Activated naive CD4-positive, alpha-beta T cell treated with anti-CD3 and anti-CD28 coated beads, Interleukin-2, amount 50 U/mL, for 16 hours (primary cell): ENCODE results near the gene YAF2.

Source experiments
- DNase-seq: peaks from one replicate; pipeline ENCODE4 v3.0.0-alpha.2; 2020

The YAF2 gene

GRCh38 chr12:42238240-42239140, at the start of gene YAF2:
TSS of gene YAF2 (minus strand) at chr12:42238248. CDS start at chr12:42238180, 68 bp downstream.
- DNase-seq: peak; percentile 90

- DNase-seq: no peak
These were observed 48.7 kb upstream of the YAF2 start for GRCh38 chr12:42286741-42287140.

- DNase-seq: no peak
These were observed 47.4 kb upstream of the YAF2 start for GRCh38 chr12:42285431-42285830.

GRCh38 chr12:42284876-42285275, 46.8 kb upstream of the YAF2 start:
- no peak for DNase-seq

- DNase-seq: no peak
These were observed 46.1 kb upstream of the YAF2 start for GRCh38 chr12:42284157-42284556.

GRCh38 chr12:42283739-42284138, 45.7 kb upstream of the YAF2 start:
- no peak for DNase-seq

GRCh38 chr12:42282294-42282693, 44.2 kb upstream of the YAF2 start:
- DNase-seq: no peak

GRCh38 chr12:42281844-42282243, 43.8 kb upstream of the YAF2 start:
- no peak for DNase-seq

GRCh38 chr12:42281278-42281677, 43.2 kb upstream of the YAF2 start:
- no peak for DNase-seq

- DNase-seq: no peak
These were observed 40.1 kb upstream of the YAF2 start for GRCh38 chr12:42278128-42278510.

- DNase-seq: no peak
These were observed 39.5 kb upstream of the YAF2 start for GRCh38 chr12:42277396-42278127.

GRCh38 chr12:42275499-42275898, 37.5 kb upstream of the YAF2 start:
- no peak for DNase-seq

GRCh38 chr12:42273706-42274105, 35.7 kb upstream of the YAF2 start:
- no peak for DNase-seq

- DNase-seq: no peak
These were observed 32.5 kb upstream of the YAF2 start for GRCh38 chr12:42270596-42270995.

- DNase-seq: no peak
These were observed 29.6 kb upstream of the YAF2 start for GRCh38 chr12:42267413-42268190.

- no peak for DNase-seq
These were observed 28.7 kb upstream of the YAF2 start for GRCh38 chr12:42266579-42267230.

GRCh38 chr12:42262271-42262670, 24.2 kb upstream of the YAF2 start:
- no peak for DNase-seq

- no peak for DNase-seq
These were observed 23.7 kb upstream of the YAF2 start for GRCh38 chr12:42261708-42262107.

- no peak for DNase-seq
These were observed 22.5 kb upstream of the YAF2 start for GRCh38 chr12:42260518-42260917.

- DNase-seq: no peak
These were observed 21.7 kb upstream of the YAF2 start for GRCh38 chr12:42259699-42260098.

GRCh38 chr12:42255866-42256261, 17.8 kb upstream of the YAF2 start:
- no peak for DNase-seq

GRCh38 chr12:42255221-42255865, 17.3 kb upstream of the YAF2 start:
- DNase-seq: no peak
